ENCODE results near the gene SIM1. TPM values are rescaled to one million over a fixed set of nuclear protein-coding genes. Genes with fewer than 3 reads are reported as not detected.

The SIM1 gene
- total RNA-seq, 1 experiment from 2014 or later = 0.17 TPM

GRCh38 chr6:100372326-100373091 lies 92.2 kb downstream of the SIM1 start:
- BruUV-seq (replicated peaks) = no TSS peak
- no peak for TF ChIP-seq CTCF (conservative IDR thresholded peaks at IDR 0.05; ENCODE audit: low read depth, low read length)
- no peak for TF ChIP-seq EZH2 (IDR thresholded peaks at IDR 0.05; ENCODE audit: borderline replicate concordance, low read depth, low read length, poor library complexity, severe bottlenecking)
- no peak for DNase-seq (ENCODE audit: low spot score)
- H3K27ac ChIP-seq (ENCODE audit: low read depth, low read length, poor library complexity, severe bottlenecking) = no peak overlapping the region
- no peaks in the 10 kb centered on the region for H3K36me3 ChIP-seq (ENCODE audit: insufficient read depth, low read length, poor library complexity, severe bottlenecking)
- intact Hi-C loops (cut with micrococcal nuclease; ENCODE audit: unreplicated experiment) = no loop called here
- H3K9me3 ChIP-seq (ENCODE audit: low read depth, low read length, poor library complexity, severe bottlenecking) = no peaks in the 10 kb centered on the region
- POLR2A ChIA-PET (ENCODE audit: low non-redundant PET) = no interaction called here
- no peaks in the 10 kb centered on the region for H3K27me3 ChIP-seq (replicated peaks; ENCODE audit: insufficient read depth, low read depth, low read length, poor library complexity)
- H3K4me3 ChIP-seq (ENCODE audit: low read depth, low read length, poor library complexity, severe bottlenecking) = no peak overlapping the region
- CTCF ChIA-PET = no interaction called here
- H3K4me1 ChIP-seq (ENCODE audit: insufficient read depth, low read length, poor library complexity, severe bottlenecking) = no peaks in the 10 kb centered on the region

- no peaks in the 10 kb centered on the region for H3K4me1 ChIP-seq (ENCODE audit: insufficient read depth, low read length, poor library complexity, severe bottlenecking)
- CTCF ChIA-PET = no interaction called here
- intact Hi-C loops (cut with micrococcal nuclease; ENCODE audit: unreplicated experiment) = no loop called here
- H3K27ac ChIP-seq (ENCODE audit: low read depth, low read length, poor library complexity, severe bottlenecking) = no peak overlapping the region
- H3K9me3 ChIP-seq (ENCODE audit: low read depth, low read length, poor library complexity, severe bottlenecking) = no peaks in the 10 kb centered on the region
- POLR2A ChIA-PET (ENCODE audit: low non-redundant PET) = no interaction called here
- no peak overlapping the region for H3K4me3 ChIP-seq (ENCODE audit: low read depth, low read length, poor library complexity, severe bottlenecking)
- BruUV-seq (replicated peaks) = no TSS peak
- no peak for TF ChIP-seq CTCF (conservative IDR thresholded peaks at IDR 0.05; ENCODE audit: low read depth, low read length)
- TF ChIP-seq EZH2 (IDR thresholded peaks at IDR 0.05; ENCODE audit: borderline replicate concordance, low read depth, low read length, poor library complexity, severe bottlenecking) = no peak
- H3K27me3 ChIP-seq (replicated peaks; ENCODE audit: insufficient read depth, low read depth, low read length, poor library complexity) = no peaks in the 10 kb centered on the region
- H3K36me3 ChIP-seq (ENCODE audit: insufficient read depth, low read length, poor library complexity, severe bottlenecking) = no peaks in the 10 kb centered on the region
- DNase-seq (ENCODE audit: low spot score) = no peak
Measured at GRCh38 chr6:100371591-100371990, 93.1 kb downstream of the SIM1 start.

GRCh38 chr6:100370265-100370664 lies 94.5 kb downstream of the SIM1 start:
- CTCF ChIA-PET = no interaction called here
- Histone ChIP-seq H3K4me1 (ENCODE audit: insufficient read depth, low read length, poor library complexity, severe bottlenecking) (no peaks in the 10 kb centered on the region), H3K36me3 (ENCODE audit: insufficient read depth, low read length, poor library complexity, severe bottlenecking) (no peaks in the 10 kb centered on the region), H3K27ac (ENCODE audit: low read depth, low read length, poor library complexity, severe bottlenecking) (no peak overlapping the region), H3K9me3 (ENCODE audit: low read depth, low read length, poor library complexity, severe bottlenecking) (no peaks in the 10 kb centered on the region), H3K27me3 (replicated peaks; ENCODE audit: insufficient read depth, low read depth, low read length, poor library complexity) (no peaks in the 10 kb centered on the region), H3K4me3 (ENCODE audit: low read depth, low read length, poor library complexity, severe bottlenecking) (no peak overlapping the region)
- DNase-seq (ENCODE audit: low spot score) = peak; percentile 10
- BruUV-seq (replicated peaks) = no TSS peak
- TF ChIP-seq CTCF (conservative IDR thresholded peaks at IDR 0.05; ENCODE audit: low read depth, low read length) = peak; percentile 43
- no peak for TF ChIP-seq EZH2 (IDR thresholded peaks at IDR 0.05; ENCODE audit: borderline replicate concordance, low read depth, low read length, poor library complexity, severe bottlenecking)
- intact Hi-C loops (cut with micrococcal nuclease; ENCODE audit: unreplicated experiment) = no loop called here
- POLR2A ChIA-PET (ENCODE audit: low non-redundant PET) = no interaction called here

All from A673 (cell line).